ENCODE measurements around the gene PRKACA.

The PRKACA gene

GRCh38 chr19:14107581-14108461 lies 9.7 kb downstream of the PRKACA start:
- Histone ChIP-seq H3K9me3 (replicated peaks; ENCODE audit: insufficient read depth, low read length) (no peaks in the 10 kb centered on the region), H3K4me1 (ENCODE audit: low read length) (peaks cover 13% of the 10 kb centered on the region), H3K9ac (ENCODE audit: low read length) (no peak overlapping the region), H2AFZ (ENCODE audit: low read length) (no peak overlapping the region), H3K9me2 (replicated peaks; ENCODE audit: insufficient read depth, low read length) (no peaks in the 10 kb centered on the region), H3F3A (ENCODE audit: insufficient read depth, low read length) (peaks cover 13% of the 10 kb centered on the region), H3K79me2 (ENCODE audit: low read length) (peaks cover 19% of the 10 kb centered on the region), H3K27ac (ENCODE audit: low read length) (no peak overlapping the region), H3K4me2 (ENCODE audit: low read depth, low read length) (no peak overlapping the region), H3K36me3 (replicated peaks; ENCODE audit: insufficient read depth, low read length) (no peaks in the 10 kb centered on the region), H3K27me3 (replicated peaks; ENCODE audit: insufficient read depth, low read length) (no peaks in the 10 kb centered on the region), H4K20me1 (ENCODE audit: insufficient read depth, low read length) (no peaks in the 10 kb centered on the region), H3K4me3 (ENCODE audit: low read length) (no peak overlapping the region)
- no peak for TF ChIP-seq CTCF (IDR thresholded peaks at IDR 0.05; ENCODE audit: low read length)
- no peak for TF ChIP-seq EZH2phosphoT487 (IDR thresholded peaks at IDR 0.05; ENCODE audit: low read length)
- TF ChIP-seq EZH2 (optimal IDR thresholded peaks at IDR 0.05; ENCODE audit: low read depth, low read length), result no peak
- no peak for DNase-seq

- no peak for DNase-seq
- Histone ChIP-seq H3K9me2 (replicated peaks; ENCODE audit: insufficient read depth, low read length) (no peaks in the 10 kb centered on the region), H3K36me3 (replicated peaks; ENCODE audit: insufficient read depth, low read length) (no peaks in the 10 kb centered on the region), H3K9ac (ENCODE audit: low read length) (no peak overlapping the region), H3K27me3 (replicated peaks; ENCODE audit: insufficient read depth, low read length) (no peaks in the 10 kb centered on the region), H3K4me2 (ENCODE audit: low read depth, low read length) (no peak overlapping the region), H3K4me1 (ENCODE audit: low read length) (peaks cover 19% of the 10 kb centered on the region), H4K20me1 (ENCODE audit: insufficient read depth, low read length) (no peaks in the 10 kb centered on the region), H3K79me2 (ENCODE audit: low read length) (peaks cover 12% of the 10 kb centered on the region), H2AFZ (ENCODE audit: low read length) (no peak overlapping the region), H3K4me3 (ENCODE audit: low read length) (no peak overlapping the region), H3K27ac (ENCODE audit: low read length) (no peak overlapping the region), H3K9me3 (replicated peaks; ENCODE audit: insufficient read depth, low read length) (no peaks in the 10 kb centered on the region), H3F3A (ENCODE audit: insufficient read depth, low read length) (peaks cover 22% of the 10 kb centered on the region)
- TF ChIP-seq EZH2phosphoT487 (IDR thresholded peaks at IDR 0.05; ENCODE audit: low read length) (no peak), EZH2 (optimal IDR thresholded peaks at IDR 0.05; ENCODE audit: low read depth, low read length) (no peak)
Measured at GRCh38 chr19:14106840-14107239, 10.7 kb downstream of the PRKACA start.

- no peaks in the 10 kb centered on the region for H3K36me3 ChIP-seq (replicated peaks; ENCODE audit: insufficient read depth, low read length)
- H3K27me3 ChIP-seq (replicated peaks; ENCODE audit: insufficient read depth, low read length), result no peaks in the 10 kb centered on the region
- no peaks in the 10 kb centered on the region for H4K20me1 ChIP-seq (ENCODE audit: insufficient read depth, low read length)
- H3K9me2 ChIP-seq (replicated peaks; ENCODE audit: insufficient read depth, low read length), result no peaks in the 10 kb centered on the region
- H3K79me2 ChIP-seq (ENCODE audit: low read length), result peaks cover 7% of the 10 kb centered on the region; the same call in 1 of the 2 replicates
- no peak overlapping the region for H3K4me3 ChIP-seq (ENCODE audit: low read length)
- no peak overlapping the region for H3K27ac ChIP-seq (ENCODE audit: low read length)
- H2AFZ ChIP-seq (ENCODE audit: low read length), result no peak overlapping the region
- H3K9me3 ChIP-seq (replicated peaks; ENCODE audit: insufficient read depth, low read length), result no peaks in the 10 kb centered on the region
- H3K4me1 ChIP-seq (ENCODE audit: low read length), result peaks cover 19% of the 10 kb centered on the region
- peaks cover 22% of the 10 kb centered on the region for H3F3A ChIP-seq (ENCODE audit: insufficient read depth, low read length)
- TF ChIP-seq CTCF (IDR thresholded peaks at IDR 0.05; ENCODE audit: low read length), result no peak
- TF ChIP-seq EZH2phosphoT487 (IDR thresholded peaks at IDR 0.05; ENCODE audit: low read length), result no peak
- TF ChIP-seq EZH2 (optimal IDR thresholded peaks at IDR 0.05; ENCODE audit: low read depth, low read length), result no peak
- no peak overlapping the region for H3K9ac ChIP-seq (ENCODE audit: low read length)
- no peak overlapping the region for H3K4me2 ChIP-seq (ENCODE audit: low read depth, low read length)
- no peak for DNase-seq
Measured at GRCh38 chr19:14105680-14106079, 11.9 kb downstream of the PRKACA start.
